GM18517 (cell line): ENCODE results near the gene SLC25A21.
"Not testable (repeated sequence)": the region's sequence is repeated elsewhere in the genome, so short reads cannot be mapped to it uniquely, and the experiment has no call there.

Experiments used
- ATAC-seq: cut with Tn5 transposase; IDR thresholded peaks from one replicate; pipeline ENCODE4 v1.9.1; 2021; ENCODE audit warnings: mild to moderate bottlenecking, moderate library complexity; ENCODE audit not compliant: unreplicated experiment

The SLC25A21 gene

DNA sequence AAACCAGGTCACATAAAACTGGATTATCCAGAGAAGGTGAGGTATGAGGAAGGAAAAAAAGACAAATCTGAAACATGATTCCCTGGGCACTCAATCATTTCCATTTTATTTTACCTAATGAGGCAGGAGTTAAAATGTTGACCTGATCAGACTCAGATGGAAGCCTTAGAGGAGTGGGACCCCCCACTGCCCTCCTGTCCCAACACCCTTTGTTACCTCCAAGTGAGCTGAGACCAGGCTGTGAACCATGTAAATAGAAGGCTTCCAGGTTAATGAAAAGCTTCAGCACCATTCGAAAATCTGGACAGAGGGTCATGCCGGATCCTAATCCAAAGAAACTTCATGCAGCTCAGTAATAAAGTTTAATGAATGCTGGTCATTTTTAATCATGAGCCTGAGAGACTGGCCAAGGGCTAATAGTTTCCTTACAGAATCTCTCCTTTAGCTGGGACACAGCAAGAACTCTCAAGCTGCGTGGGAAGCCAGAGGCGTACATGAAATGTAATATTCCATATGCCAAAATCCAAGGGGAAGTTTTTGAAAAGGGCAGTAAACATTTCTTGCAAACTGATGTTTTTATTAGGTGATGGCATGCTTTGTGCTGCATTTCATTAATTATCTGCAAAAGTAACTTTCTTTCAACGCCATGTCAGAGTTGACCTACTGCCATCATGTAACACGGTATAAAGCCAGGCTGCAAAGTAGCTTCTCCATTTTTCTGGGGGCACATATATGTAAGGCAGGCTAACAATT, 327.8 kb downstream of the SLC25A21 start:
- no peak for ATAC-seq

DNA sequence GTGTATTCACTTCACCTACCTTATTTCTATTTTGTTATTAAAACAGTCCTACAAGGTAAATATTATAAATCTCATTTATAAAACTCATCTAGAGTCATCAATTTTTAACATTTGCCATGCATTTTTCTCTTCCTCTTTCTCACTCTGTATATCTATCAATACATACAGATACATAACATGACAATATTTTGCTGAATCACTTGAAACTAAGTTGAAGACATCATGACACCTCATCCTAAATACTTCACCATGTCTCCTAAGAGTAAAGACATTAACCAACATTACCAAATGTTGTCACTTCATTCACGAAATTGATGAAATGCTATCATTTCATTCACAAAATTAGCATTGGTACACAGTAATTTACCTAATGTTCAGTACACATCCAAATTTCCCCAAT, 329.0 kb downstream of the SLC25A21 start:
- no peak for ATAC-seq

- no peak for ATAC-seq
These were observed 337.3 kb downstream of the SLC25A21 start for GRCh38 chr14:36835128-36835527.

DNA sequence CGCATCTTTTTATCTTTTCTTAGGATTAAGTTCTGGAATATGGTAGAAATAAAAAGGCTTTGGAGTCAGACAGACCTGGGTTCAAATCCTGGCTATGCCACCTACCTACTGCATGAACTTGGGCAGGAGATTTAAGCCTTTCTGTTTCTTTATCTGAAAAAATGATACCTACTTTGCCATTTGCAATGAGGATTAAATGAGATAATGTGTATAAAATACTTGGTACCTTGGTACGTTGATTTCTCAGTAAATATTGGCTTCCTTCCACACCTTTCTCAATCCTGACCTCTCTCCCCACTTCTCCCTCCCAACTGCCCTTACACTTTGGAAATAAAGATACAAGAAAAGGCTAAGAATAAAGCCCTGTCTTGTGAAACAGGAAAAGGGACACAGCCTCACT, 338.1 kb downstream of the SLC25A21 start:
- no peak for ATAC-seq

DNA sequence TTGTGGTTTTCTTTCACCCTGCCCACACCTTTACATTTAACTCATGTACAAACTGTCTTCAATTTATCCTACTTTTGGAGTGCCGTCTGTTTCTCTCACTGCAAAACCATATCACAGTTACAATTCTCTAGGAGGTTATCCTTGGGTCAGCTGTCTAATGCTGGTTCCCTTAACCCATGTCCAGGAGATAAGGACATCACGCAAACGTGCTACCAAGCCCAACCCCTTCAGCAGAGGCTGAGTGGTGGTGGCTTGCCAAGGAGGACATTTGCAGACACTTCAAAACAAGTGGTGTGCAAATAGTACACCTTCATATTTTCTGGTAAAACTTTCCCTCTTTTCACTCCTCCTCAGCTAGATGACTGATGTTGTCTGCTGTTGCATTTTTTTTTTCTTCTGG, 342.9 kb downstream of the SLC25A21 start:
- ATAC-seq = no peak

- no peak for ATAC-seq
These were observed 344.5 kb downstream of the SLC25A21 start for GRCh38 chr14:36827861-36828260.

DNA sequence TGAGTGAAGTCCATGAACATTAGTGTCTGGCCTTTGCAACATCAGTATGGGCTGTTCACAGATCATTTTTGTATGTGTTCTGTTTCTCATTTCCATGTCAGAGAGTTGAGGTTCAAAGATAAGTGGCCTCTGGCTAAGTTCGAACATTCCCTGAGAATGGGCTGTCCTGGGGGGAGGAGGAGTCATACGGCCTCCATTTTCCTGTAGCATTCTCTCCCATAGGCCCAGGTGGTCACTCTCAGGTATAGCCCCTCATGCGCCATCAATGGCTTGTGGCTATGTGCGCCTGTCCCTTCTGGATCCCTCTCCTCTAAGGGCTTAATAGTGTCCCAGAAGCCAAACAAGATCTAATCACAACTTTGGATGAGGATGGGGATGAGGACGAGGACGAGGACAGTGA, 345.8 kb downstream of the SLC25A21 start:
- ATAC-seq = no peak

DNA sequence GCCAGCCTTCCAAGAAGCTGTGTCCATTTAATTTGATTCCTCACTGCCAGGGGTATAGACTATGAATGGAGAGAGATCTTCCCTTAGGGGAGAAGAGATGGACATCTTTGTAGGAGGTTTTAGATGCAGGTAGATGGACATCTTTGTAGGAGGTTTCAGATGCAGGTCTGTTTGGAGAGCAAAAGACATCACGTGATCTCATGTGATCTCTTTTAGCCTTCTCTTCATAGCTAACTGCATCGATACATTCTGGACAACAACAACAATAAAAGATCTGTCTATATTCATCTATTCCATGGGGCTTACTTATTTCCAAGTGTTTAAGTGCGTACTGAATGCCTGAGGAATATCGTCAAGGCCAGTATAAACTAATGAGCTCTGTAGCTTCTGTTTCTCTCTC, 347.6 kb downstream of the SLC25A21 start:
- no peak for ATAC-seq

DNA sequence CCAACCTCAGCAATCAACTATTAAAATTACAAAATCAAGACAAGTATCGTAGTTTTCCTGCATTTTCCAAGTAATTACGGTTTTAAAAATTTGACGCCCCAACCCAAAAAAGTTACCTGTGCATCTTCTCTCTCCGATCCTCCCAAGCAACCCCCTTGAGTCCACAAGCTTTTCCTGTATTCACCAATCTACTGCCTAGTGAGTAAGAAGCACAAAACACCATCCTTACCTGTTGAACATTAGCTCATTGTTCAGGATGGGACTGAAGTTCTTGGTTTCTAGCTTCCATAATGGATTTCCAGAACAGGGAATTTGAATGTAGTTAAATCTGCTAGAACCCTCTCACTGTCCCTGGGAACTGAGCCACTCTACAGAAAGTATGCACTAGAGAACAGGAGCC, 348.8 kb downstream of the SLC25A21 start:
- ATAC-seq = no peak

DNA sequence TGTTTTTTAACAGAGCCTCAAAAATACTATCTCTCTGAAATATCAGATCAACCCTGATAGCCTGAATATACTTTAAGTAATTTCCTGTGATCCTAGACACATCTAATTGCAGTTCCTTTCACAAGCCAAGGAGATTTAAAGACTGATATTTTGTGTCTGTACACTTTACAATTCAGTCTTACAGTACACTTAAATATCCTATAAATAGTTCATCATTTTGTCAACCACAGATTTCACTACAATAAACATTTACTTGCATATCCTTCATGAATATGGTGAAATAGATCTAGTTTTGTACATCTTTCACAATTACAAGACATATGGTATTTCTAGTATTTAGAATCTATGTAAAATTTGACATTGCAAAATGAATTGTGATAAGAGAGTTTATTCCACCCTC, 349.7 kb downstream of the SLC25A21 start:
- no peak for ATAC-seq

- no peak for ATAC-seq
These were observed 351.5 kb downstream of the SLC25A21 start for GRCh38 chr14:36820901-36821300.

DNA sequence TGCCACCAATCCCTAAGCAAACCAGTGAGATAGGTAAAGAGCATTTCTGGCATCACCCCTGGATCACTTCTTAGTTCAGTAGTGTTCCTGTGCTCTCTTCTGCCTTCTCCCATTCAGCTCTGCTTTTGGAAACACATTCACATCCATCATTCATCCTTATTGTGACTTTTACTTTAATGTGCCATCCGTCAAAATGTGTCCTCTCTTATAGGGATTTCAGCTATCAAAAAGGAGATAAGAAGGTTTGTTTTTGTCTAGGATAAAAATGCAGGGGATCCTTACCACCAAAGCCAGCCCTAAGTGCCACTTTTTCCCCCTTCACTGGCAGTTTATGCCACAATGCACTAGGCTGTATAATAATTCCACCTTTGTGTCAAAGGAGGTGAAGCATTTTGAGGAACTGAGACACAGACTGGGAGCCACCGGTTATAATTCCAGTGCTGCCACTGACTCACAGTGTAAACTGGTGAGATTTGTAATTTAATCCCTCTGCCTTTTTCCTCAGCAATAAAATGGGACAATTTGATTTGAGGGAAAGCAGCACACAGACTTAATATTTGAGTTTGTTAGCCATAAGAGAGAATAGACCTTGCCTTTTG, 352.2 kb downstream of the SLC25A21 start:
- ATAC-seq = no peak

DNA sequence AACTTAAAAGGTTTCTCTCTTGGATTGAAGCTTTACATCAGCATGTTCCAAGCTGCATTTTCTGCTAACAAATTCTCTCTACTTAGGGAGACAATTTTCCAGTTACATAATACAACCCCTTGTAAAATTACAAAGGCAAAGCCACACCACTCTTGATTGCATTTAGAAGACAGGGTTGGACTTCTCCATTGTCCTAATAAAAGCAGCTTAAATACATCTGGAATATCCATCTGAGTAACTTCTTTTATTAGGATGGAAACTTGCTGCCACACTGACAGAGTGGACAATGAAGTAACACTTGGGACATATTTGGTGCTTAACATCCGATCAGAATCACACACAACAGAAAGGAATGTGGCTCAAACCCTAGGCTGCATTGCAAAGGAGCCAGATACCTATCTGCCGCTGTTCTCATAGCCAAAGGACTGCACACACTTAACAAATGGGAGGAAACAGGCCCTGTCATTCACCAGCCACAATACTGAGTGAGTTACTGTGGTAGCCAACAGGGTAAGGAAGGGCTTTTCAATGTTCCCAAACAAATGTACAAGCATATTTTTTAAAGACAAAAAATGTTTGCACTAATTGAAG, 353.5 kb downstream of the SLC25A21 start:
- no peak for ATAC-seq

GRCh38 chr14:36818246-36818645, 354.2 kb downstream of the SLC25A21 start:
- no peak for ATAC-seq

GRCh38 chr14:36817071-36817930, 355.1 kb downstream of the SLC25A21 start:
- no peak for ATAC-seq

DNA sequence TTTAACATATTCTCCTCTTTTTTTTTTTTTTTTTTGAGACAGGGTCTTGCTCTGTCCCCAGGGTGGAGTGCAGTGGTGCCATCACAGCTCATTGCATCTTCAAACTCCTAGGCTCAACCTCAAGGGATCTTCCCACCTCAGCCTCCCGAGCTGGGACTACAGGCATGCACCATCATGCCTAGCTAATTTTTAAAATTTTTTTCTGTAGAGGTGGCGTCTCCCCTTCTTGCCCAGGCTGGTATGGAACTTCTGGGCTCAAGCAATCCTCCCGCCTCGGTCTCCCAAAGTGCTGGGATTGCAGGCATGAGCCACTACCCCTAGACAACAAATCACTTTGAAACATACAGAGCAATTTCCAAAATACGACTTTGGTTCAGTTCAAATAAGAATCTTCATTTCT, 355.9 kb downstream of the SLC25A21 start:
- no peak for ATAC-seq

GRCh38 chr14:36814783-36815182, 357.6 kb downstream of the SLC25A21 start:
- ATAC-seq = not testable (repeated sequence)

DNA sequence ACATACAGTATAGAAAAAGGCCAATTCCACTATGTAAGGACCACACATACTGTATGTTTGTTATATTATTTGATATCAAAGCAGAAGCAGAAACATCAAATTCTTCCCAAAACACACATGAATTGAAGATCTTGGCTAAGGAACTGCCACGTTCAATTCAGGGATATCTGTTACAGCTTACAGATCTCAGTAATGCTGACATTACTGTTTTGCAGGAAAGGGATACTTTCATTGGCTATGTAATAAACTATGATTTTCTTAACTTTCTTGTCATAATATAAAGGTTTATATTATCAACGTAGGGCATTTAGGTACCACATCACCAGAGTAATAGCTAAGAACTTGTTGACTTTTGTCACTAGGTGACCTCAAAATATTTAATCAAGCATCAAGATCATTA, 362.2 kb downstream of the SLC25A21 start:
- ATAC-seq = no peak

DNA sequence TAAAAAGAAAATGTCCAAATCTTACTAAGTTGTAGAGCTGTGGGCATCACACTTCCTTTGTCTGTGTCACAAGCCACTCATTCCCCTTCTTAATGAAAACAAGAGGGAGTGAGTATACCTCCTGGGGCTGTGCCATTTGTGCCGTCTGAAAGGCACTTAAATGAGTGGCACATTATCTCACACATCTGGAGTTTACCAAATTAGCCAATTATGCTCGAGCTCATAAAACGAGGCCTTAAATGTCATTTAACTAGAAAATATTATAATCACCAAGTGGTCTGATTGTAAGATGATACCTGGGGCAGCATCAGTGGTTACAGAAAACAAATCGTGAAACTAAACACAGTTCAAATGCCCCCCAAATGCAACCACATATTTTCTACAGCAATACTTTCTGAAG, 364.7 kb downstream of the SLC25A21 start:
- no peak for ATAC-seq

DNA sequence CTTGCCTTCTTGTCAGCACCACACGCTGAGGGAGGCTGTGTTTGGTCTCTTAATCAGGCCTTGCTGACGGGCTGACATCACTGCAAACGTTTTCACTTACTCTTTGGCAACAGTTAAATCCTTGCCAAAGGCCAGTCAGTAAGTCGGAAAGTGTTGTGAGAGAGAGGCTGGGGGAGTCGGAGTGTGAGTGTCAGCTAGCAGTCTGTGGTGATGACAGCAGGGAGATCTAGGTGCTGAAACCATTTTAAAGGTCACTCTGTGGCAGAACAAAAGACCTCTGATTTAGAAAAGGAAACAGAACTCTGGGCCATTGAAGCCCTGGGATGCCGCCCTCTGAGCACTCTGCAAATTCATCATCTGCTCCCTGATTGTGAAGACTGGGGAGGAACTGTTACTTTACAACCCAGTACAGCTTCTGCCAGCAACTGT, 367.3 kb downstream of the SLC25A21 start:
- no peak for ATAC-seq

DNA sequence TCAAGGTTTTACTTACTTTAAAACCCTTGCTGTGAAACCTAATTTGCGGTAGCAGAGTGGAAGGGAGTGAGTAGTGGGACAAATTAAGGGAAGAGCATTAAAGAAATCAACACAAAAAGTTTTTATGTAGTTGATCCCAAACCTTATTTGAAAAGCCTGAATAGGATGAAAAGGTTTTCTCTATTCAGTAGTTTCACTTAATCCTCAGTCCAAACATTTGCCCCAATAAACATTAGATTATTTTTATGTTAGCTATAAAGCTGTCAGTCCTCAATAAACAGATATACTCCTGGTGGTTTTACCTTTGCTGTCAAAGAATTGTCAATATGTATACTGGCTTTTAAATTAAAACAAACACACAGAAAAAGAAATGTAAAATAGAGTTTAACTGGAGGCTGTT, 374.8 kb downstream of the SLC25A21 start:
- ATAC-seq = no peak
